Loucy (cell line): ENCODE measurements around the gene NF1.

Experiments used
- H2AFZ ChIP-seq: fragments of 200-600 bp; sonication (generic); 2 replicates; pipeline ENCODE4 v1.6.0; 2016; ENCODE audit warnings: antibody characterized with exemption, mild to moderate bottlenecking, low read length, moderate library complexity
- H3F3A ChIP-seq: fragments of 200-600 bp; 2 replicates; pipeline ENCODE4 v1.6.0; 2016; ENCODE audit warnings: antibody characterized with exemption, low read depth, mild to moderate bottlenecking
- H3K27me3 ChIP-seq: fragments of 200-600 bp; sonication (generic); 2 replicates; pipeline ENCODE4 v1.6.1; 2014; ENCODE audit warnings: low read length, mild to moderate bottlenecking; ENCODE audit not compliant: insufficient read depth, poor library complexity, severe bottlenecking
- H3K36me3 ChIP-seq: fragments of 200-600 bp; sonication (generic); 2 replicates; pipeline ENCODE4 v1.6.1; 2016; ENCODE audit warnings: low read length; ENCODE audit not compliant: insufficient read depth
- H3K4me1 ChIP-seq: fragments of 200-600 bp; sonication (generic); 2 replicates; pipeline ENCODE4 v1.5.1; 2014; ENCODE audit warnings: low read length, mild to moderate bottlenecking; ENCODE audit not compliant: insufficient read depth, poor library complexity, severe bottlenecking
- H3K4me2 ChIP-seq: fragments of 200-600 bp; sonication (generic); 2 replicates; pipeline ENCODE4 v1.6.0; 2014; ENCODE audit warnings: antibody characterized with exemption, low read length, low read depth, mild to moderate bottlenecking; ENCODE audit not compliant: poor library complexity, severe bottlenecking
- H3K4me3 ChIP-seq: fragments of 200-600 bp; sonication (generic); 2 replicates; pipeline ENCODE4 v1.5.1; 2014; ENCODE audit warnings: low read length, mild to moderate bottlenecking, mixed read lengths; ENCODE audit not compliant: poor library complexity, severe bottlenecking
- H3K79me2 ChIP-seq: fragments of 200-600 bp; sonication (generic); 2 replicates; pipeline ENCODE4 v1.6.1; 2014; ENCODE audit warnings: low read length; ENCODE audit not compliant: insufficient read depth
- H3K9ac ChIP-seq: fragments of 200-600 bp; sonication (generic); 2 replicates; pipeline ENCODE4 v1.6.0; 2014; ENCODE audit warnings: mild to moderate bottlenecking, low read depth, low read length, moderate library complexity; ENCODE audit not compliant: poor library complexity, severe bottlenecking
- H3K9me2 ChIP-seq: fragments of 200-600 bp; sonication (generic); replicated peaks from 2 replicates; pipeline ENCODE4 v1.6.1; 2016; ENCODE audit warnings: low read depth, low read length, mixed read lengths
- H3K9me3 ChIP-seq: fragments of 200-600 bp; sonication (generic); 2 replicates; pipeline ENCODE4 v1.6.1; 2014; ENCODE audit warnings: mild to moderate bottlenecking, antibody characterized with exemption, low read length, low read depth; ENCODE audit not compliant: insufficient read depth
- H4K20me1 ChIP-seq: fragments of 200-600 bp; sonication (generic); 2 replicates; pipeline ENCODE4 v1.6.0; 2014; ENCODE audit warnings: antibody characterized with exemption, low read length, mild to moderate bottlenecking; ENCODE audit not compliant: insufficient read depth, poor library complexity, severe bottlenecking
- EZH2phosphoT487 ChIP-seq: fragments of 200-600 bp; IDR thresholded peaks from 2 replicates; pipeline ENCODE4 v1.6.1; 2018; ENCODE audit warnings: antibody characterized with exemption, mild to moderate bottlenecking, moderate library complexity, borderline replicate concordance
- TF ChIP-seq, protein P1 (sequence below): fragments of 200-600 bp; sonication (generic); conservative IDR thresholded peaks from 2 replicates; pipeline ENCODE4 v1.5.1; 2014; ENCODE audit warnings: mild to moderate bottlenecking, antibody characterized with exemption, low read length

The NF1 gene

DNA sequence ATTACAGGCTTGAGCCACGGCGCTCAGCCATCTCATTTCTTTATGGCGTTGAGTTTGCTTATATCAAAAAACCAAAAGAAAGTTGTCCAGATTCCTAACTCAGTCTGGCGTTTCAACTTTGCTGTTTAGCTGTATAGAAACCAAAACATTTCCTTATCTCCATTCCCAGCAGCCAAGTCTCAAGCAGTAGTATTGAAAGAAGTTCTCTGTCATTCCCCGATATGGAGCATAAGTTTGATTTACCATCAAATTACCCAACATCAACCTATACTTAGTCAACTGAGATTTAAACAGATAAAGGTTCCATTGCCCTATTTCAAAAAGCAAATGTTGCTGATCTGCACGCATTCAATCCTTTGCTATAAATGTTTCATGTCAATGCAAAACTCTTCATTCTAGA, 269.2 kb downstream of the NF1 start:
- peaks cover 17% of the 10 kb centered on the region; the same call in 1 of the 2 replicates for H3K36me3 ChIP-seq
- no peaks in the 10 kb centered on the region for H3K9me2 ChIP-seq
- H3F3A ChIP-seq = no peaks in the 10 kb centered on the region
- H3K9me3 ChIP-seq = no peaks in the 10 kb centered on the region
- peaks cover under 1% of the 10 kb centered on the region for H3K4me1 ChIP-seq
- no peaks in the 10 kb centered on the region for H3K79me2 ChIP-seq
- H2AFZ ChIP-seq = no peak overlapping the region
- H3K4me2 ChIP-seq = no peak overlapping the region
- no peaks in the 10 kb centered on the region for H3K27me3 ChIP-seq
- H3K9ac ChIP-seq = no peak overlapping the region
- H4K20me1 ChIP-seq = no peaks in the 10 kb centered on the region
- no peak overlapping the region for H3K4me3 ChIP-seq
- TF ChIP-seq, protein P1, sequence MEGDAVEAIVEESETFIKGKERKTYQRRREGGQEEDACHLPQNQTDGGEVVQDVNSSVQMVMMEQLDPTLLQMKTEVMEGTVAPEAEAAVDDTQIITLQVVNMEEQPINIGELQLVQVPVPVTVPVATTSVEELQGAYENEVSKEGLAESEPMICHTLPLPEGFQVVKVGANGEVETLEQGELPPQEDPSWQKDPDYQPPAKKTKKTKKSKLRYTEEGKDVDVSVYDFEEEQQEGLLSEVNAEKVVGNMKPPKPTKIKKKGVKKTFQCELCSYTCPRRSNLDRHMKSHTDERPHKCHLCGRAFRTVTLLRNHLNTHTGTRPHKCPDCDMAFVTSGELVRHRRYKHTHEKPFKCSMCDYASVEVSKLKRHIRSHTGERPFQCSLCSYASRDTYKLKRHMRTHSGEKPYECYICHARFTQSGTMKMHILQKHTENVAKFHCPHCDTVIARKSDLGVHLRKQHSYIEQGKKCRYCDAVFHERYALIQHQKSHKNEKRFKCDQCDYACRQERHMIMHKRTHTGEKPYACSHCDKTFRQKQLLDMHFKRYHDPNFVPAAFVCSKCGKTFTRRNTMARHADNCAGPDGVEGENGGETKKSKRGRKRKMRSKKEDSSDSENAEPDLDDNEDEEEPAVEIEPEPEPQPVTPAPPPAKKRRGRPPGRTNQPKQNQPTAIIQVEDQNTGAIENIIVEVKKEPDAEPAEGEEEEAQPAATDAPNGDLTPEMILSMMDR = no peak
- TF ChIP-seq EZH2phosphoT487 = no peak

DNA sequence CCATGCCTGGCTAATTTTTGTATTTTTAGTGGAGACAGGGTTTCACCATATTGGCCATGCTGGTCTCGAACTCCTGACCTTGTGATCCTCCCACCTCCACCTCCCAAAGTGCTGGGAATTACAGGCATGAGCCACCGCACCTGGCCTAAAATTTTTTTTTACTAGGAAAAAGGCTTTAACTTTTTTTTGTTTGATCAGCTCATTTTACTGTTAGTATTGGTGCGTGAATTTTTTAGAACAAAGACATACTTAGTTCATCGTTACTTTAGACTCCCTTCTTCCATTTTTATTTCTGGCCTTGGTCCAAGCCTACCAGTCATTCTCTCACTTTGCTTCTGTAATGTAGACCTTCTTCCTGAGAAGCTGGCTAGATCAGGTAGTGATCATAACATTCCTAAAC, 271.3 kb downstream of the NF1 start:
- Histone ChIP-seq H3K79me2 (no peaks in the 10 kb centered on the region), H3K4me1 (peaks cover 4% of the 10 kb centered on the region), H3K4me2 (no peak overlapping the region), H4K20me1 (no peaks in the 10 kb centered on the region), H2AFZ (no peak overlapping the region), H3K27me3 (no peaks in the 10 kb centered on the region), H3F3A (no peaks in the 10 kb centered on the region), H3K9me3 (no peaks in the 10 kb centered on the region), H3K9ac (no peak overlapping the region), H3K36me3 (peaks cover 5% of the 10 kb centered on the region; the same call in 1 of the 2 replicates), H3K4me3 (no peak overlapping the region), H3K9me2 (no peaks in the 10 kb centered on the region)
- no peak for TF ChIP-seq EZH2phosphoT487
- TF ChIP-seq, protein P1 = no peak

DNA sequence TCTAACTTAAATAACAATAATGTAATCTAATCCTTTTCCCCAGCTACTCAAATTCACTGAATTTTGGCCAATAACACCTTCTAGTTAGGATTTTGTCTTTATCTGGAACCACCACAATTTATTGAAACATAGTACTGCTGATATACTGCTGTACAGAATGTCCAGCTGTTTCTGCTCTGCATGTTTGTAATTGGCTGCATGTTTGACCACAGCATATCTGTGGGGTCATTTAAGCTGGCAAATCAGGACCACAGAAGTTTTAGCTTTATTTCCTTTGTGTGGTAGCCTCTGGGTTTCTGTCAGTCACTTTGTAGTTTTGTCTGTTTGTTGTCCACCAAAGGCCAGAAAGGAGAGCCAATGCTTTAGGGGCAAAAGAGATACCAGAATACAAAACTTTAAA, 274.5 kb downstream of the NF1 start:
- Histone ChIP-seq H3K9me2 (no peaks in the 10 kb centered on the region), H3K27me3 (no peaks in the 10 kb centered on the region), H3K36me3 (peaks cover 6% of the 10 kb centered on the region; the same call in 1 of the 2 replicates), H3K9ac (no peak overlapping the region), H3K4me1 (peaks cover 11% of the 10 kb centered on the region), H4K20me1 (no peaks in the 10 kb centered on the region), H3K9me3 (no peaks in the 10 kb centered on the region), H3K79me2 (no peaks in the 10 kb centered on the region), H3K4me3 (no peak overlapping the region), H3F3A (no peaks in the 10 kb centered on the region), H3K4me2 (no peak overlapping the region), H2AFZ (no peak overlapping the region)
- TF ChIP-seq, protein P1 = no peak
- no peak for TF ChIP-seq EZH2phosphoT487
